GM19351 (cell line): ENCODE results near the gene METRNL.

Source experiments
- ATAC-seq: cut with Tn5 transposase; IDR thresholded peaks from one replicate; pipeline ENCODE4 v1.9.1; 2021; ENCODE audit warnings: mild to moderate bottlenecking, moderate library complexity; ENCODE audit not compliant: unreplicated experiment

The METRNL gene

DNA sequence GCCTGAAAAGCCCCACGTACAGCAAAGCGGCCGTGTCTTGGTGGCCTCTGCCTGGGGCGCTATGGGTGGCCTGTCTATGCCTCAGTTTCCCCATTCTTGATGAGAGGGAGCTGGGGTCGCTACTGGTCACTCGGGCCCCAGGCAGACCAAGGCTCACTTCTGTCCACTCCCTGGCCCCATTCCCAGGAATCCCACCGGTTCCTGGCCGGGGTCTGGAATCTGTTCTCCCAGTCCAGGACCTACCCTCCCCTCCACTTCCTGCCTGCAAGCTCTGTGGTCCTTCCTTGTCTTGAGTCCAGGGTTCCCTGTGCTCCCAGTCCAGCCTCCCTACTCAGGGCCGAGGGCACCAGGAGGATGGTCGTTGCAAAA, 24.5 kb downstream of the METRNL start:
- ATAC-seq = no peak

GRCh38 chr17:83104577-83105505, 25.4 kb downstream of the METRNL start:
- no peak for ATAC-seq

GRCh38 chr17:83105512-83105911, 26.1 kb downstream of the METRNL start:
- ATAC-seq = no peak

GRCh38 chr17:83106056-83106588, 26.7 kb downstream of the METRNL start:
- no peak for ATAC-seq

DNA sequence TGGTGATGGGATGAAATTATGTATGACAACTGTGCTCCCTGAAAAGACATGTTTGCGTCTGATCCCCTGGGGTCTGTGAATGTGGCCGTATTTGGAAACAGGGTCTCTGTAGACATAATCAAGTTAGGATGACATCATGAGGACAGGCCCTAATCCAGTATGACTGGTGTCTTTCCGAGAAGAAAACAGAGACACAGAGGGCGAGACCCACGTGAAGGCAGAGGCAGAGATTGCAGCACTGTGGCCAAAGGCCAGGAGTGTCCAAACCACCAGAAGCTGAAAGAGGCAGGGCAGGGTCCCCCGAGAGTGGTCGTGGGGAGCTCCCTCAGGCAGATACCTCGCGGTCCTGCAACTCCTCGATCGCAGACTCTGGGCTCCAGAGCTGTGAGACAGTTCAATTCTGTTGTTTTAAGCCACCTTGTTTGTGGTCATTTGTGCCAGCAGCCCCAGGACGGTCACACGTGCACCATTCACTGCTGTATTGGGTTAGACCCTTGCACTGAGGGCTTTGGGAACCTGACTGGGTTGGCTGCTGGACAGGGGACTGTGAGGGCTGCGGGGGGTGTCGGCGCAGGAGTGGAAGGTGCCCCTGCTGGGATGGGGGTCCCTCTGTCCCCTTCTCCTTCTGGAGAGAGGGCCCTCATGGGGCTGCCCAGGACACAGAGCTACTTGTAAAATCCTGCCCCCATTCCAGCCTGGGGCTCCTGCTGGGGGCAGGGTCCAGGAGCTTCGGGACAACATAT, 27.7 kb downstream of the METRNL start:
- no peak for ATAC-seq

DNA sequence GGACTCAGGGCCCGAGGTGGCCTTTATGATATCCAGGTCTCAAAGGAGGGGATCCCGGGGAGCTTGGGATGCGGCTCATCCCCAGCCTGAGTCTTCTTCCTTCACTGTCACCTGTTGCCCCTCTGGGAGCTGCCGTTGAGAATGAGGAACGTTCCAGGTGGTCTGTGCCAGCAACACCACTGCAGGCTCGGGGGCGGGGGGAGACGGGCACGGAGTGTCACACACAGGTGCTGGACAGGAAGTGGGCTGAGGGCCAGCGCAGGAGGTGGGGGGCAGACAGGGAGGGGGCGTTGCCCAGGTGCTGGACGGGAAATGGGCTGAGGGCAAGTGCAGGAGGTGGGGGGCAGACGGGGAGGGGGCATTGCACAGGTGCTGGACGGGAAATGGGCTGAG, 28.2 kb downstream of the METRNL start:
- no peak for ATAC-seq

- no peak for ATAC-seq
Measured at GRCh38 chr17:83108709-83109108, 29.3 kb downstream of the METRNL start.

GRCh38 chr17:83109386-83109785, 30.0 kb downstream of the METRNL start:
- no peak for ATAC-seq

DNA sequence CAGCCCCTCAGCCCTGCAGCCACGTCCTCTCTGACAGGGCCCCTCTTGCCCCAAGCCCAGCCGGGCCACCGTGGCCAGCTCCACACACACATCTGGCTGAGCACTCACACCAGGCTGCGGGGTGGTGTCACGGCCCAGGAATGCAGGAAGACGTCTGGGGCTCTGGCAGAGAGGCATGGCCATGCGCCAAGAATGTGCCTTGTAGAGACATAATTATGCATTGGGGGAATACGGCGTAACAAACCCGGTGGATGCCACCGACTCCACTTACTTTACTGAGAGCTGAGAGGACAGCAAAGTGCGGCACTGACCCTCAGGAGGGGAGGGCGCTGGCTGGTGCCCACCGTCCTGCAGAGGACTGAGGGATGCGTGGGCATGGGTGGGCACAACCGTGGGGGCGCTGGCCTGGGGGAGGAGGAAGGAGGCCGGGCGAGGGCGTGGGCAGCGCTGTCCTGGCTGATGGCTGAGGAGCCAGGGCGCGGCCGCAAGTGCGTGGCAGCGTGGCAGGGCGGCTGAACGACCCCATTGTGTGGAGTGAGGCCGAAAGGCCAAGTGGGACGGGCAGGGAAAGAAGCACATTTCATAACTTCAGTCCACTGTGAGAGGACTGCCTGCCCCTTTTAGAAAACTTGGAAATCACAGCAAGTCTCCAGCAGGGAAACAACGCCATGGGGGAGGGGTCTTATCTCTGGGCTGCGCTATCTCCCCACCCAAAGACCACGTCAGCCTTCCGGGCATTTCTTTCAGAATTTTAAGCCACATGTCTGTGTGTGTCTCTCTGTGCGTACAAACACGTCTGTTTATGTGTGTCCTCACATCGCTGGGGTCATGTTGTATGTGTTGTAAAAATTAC, 30.6 kb downstream of the METRNL start:
- no peak for ATAC-seq

- no peak for ATAC-seq
Measured at GRCh38 chr17:83110735-83111134, 31.3 kb downstream of the METRNL start.

DNA sequence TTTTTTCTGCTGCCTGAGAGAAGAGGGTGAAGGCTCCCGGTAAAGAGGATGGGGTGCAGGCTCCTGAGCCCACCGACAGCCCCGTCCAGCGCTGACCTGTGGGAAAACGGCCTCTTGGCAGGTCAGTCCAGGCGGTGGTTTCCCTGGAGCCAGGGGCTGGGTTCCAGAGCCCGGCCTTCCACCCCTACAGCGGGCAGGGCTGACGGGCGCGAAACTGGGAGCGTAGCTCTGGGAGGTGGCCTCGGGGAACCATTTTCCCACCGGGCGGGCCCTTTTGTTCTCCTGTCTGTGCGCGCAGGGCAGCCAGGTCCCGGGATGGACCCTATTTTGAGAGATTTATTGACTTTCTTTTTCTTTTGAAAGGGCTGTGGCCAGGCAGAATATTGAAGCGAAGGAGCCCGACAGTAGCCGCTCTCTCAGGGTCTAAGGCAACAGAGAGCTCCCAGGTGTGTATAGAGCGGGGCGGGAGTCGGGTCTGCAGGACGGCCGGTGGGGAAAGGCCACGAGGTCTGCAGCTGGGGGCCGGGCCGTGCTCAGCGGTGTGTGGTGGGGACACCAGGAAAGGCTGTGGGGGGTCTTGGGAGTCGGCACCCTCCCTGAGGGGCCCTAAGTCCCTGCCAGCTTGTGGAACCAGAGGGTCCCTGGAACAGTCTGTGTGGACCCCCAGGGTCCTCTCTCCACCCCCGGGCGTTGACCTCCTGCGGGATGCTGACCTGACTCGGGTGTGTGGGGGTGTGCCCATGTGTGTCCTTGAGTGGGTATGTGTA, 32.3 kb downstream of the METRNL start:
- ATAC-seq = no peak

DNA sequence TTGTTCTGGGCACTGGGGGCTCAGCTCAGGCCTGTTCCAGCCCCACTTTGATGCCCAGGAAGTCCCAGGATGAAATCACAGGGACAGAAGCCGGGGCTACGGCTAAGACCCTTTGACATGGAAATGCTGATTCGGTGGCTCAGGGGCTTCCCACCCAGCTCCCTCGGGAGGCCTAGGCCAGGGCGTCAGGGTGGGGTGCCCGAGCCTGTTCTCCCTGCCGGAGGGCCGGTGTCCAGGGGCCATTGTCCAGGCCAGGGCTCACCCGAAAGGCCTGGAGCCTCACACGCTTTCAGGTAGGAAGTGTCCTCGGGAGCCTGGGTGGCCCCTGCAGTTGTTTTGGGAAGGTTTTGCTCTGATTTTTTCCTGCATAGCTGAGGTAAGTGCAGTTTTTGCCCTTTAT, 34.0 kb downstream of the METRNL start:
- no peak for ATAC-seq

GRCh38 chr17:83113792-83114191, 34.4 kb downstream of the METRNL start:
- ATAC-seq = no peak

GRCh38 chr17:83114706-83115105, 35.3 kb downstream of the METRNL start:
- no peak for ATAC-seq

DNA sequence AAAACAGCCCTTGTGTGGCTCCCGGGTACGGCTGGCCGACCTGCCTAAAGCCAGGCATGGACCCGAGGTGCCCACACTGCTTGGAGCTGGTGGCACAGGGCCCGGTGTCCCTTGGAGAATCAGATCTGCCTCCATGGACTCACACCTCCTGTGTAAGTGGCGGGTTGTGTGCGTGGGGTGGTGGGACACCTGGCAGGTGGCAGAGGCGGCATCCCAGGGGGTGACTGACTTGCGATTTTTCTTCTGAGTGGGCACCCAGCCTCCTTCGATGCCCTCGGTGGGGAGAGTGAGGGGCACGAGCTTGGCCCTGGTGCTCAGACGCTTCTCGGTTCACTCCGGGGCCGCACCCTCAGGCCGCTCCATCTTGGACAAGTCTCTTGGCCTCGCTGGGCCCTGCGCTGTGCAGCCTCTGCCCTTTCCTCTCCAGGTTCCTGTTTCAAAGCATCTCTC, 35.8 kb downstream of the METRNL start:
- ATAC-seq = no peak

DNA sequence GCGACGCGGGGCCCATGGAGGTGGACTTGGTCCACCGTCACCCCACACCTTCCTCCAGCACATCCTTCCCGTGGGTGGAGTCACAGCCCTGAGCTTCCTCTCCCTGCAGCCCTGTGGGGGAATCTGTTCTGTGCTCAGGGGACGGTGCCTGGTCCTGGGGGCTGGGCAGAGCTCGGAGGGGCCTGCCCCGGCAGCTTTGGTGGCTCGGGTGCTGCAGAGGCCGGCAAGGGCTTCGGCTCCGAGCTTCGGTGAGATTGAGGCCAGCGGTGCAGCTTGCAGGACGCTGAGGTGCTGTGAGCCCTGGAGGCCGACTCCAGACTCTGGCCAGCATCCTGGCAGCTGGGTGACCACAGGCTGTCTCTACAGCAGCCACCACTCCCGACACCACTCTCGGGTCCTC, 36.4 kb downstream of the METRNL start:
- no peak for ATAC-seq

- ATAC-seq = no peak
Measured at GRCh38 chr17:83116311-83116771, 36.9 kb downstream of the METRNL start.

DNA sequence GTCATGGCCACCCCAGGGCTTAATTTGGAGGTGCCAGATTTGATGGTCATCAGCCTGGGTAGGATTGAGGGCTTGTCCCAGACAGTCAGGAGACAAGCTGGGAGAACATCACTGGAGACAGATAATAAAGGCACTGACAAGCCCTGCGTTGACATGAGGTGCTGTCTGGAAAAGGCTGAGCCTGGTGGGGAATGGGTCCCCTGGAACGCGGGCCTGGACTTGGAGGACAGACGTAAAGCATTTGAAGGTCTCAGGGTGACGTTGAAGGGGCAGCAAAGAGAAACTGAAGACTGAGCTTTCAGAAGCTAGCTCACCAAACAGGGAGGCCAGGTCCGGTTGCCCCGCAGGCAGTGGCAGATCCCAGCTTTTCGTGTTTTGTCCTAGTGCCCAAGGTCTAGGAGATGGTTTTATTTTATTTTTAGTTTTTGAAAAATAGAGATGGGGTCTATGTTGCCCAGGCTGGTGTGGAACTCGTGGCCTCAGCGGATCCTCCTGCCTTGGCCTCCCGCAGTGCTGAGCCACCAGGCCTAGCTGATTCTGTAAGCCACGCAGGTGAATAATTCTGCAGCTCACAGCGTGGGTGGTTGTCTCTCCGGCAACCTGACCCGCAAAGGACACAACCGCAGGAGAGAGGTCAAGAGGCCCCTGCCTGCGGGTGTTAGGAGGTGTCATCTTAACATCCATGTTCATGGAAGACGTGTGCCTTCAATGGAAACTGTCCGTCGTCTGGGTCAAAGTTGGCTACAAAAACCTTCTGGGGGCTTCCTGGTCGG, 37.6 kb downstream of the METRNL start:
- ATAC-seq = no peak

DNA sequence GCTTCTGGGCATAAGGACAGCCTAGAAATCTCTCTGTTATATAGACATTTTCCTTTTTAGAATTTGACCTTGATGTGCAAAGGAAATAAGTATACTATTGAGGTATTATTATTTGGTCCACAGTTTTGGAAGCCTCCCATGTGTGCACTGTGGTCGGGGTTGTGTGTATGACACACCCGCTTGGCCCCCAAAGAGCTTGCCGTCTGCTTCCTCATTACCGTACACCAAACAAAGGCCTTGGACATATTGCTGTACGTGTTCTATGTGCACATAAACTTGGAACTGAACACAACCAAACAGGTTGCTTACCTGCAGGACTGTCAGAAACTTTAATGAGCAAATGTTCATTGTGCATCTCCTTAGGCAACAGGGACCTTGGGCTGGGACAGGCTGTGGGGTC, 38.2 kb downstream of the METRNL start:
- no peak for ATAC-seq
